GM18526 (cell line): Measurements from ENCODE around the gene NMRAL1.

Source experiments
- POLR2A ChIP-seq: IDR thresholded peaks from 3 replicates; pipeline ENCODE4 v1.6.1; 2011; ENCODE audit not compliant: insufficient read length; ENCODE audit errors: extremely low read depth

Gene NMRAL1

DNA sequence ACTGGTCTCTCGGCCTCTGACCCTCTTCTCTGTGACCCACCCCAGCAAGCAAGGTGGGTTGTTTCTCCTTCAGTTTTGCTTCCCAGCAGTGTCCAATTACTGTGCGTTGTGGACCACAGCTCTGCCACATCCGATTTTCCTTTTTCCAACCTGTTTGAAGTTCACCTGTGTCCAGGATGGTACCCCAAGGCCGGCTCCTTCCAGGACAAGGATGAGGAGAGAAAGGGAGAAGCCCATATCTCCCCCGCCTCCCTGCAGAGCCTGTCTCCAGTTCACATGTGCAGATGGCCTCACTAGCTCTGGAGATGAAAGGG lies 13.5 kb downstream of the NMRAL1 start:
- no peak for TF ChIP-seq POLR2A

DNA sequence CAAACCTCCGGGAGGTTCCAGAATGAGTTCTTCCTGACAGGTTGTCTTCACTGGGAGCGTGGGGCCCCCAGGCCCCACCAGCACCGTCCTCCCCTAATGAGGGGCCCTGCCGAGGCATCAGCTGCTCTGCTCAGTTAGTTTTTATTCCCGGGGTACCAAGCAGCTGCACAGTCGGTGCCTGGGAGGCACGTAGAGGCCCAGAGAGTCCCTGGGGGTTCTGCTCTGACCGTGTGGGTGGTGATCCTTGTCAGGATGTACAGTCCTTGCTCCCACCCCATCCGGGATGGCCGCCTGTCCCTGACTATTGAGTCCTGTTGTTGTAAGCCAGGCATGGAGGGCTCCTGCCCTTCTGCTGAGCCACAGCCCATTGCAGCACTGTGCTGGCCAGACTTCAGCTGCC lies 18.5 kb downstream of the NMRAL1 start:
- no peak for TF ChIP-seq POLR2A

DNA sequence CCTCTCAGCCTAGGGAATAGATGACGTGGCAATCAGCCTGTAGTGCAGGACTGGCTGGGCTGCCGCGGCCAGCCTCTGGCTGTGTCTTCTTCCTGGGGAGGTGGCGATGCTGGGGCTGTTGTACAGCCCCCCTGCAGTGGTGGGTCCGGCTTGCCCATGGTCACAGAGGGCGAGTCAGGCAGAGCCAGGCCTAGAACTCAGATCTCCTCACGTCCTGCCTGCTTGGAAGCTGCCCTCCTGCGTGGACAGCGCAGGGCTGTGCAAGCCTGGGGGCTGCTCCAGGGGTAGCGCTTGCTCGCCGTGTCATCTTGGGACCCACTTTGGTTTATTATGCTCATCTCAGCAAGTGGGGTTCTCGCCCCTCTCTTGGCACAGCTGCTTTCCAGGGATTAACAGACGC lies 19.3 kb downstream of the NMRAL1 start:
- no peak for TF ChIP-seq POLR2A

DNA sequence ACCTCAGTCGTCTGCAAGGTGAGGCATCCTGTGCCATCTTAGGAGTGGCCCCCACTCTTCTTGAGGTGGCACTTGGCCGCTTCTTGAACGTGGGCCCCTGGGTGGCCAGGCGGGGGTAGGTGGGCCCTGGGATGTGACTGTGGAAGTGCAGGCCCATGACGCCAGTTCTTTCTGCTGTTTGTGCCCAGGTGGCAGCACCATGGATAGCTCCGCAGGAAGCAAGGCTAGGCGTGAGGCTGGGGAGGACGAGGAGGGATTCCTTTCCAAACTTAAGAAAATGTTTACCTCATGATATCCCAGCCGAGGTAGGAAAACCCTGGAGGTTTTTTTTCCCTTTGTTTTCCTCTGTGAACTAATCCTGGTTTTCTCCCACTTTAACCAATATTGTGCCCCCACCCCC lies 19.8 kb downstream of the NMRAL1 start:
- TF ChIP-seq POLR2A: no peak

DNA sequence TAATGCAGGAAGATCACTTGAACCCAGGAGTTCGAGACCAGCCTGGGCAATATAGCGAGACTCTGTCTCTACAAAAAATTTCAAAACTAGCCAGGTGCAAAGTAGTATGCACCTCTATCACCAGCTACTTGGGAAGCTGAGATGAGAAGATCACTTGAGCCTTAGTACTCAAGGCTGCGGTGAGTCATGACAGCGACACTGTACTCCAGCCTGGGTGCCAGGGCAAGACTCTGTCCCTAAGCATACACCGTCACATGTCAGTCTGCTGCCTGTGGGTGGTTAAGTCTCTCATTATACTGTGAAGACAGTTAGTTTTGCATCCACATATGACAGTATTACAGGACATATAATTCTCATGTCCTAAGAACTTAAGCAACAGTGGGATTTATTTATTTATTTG lies 21.8 kb downstream of the NMRAL1 start:
- TF ChIP-seq POLR2A: no peak

DNA sequence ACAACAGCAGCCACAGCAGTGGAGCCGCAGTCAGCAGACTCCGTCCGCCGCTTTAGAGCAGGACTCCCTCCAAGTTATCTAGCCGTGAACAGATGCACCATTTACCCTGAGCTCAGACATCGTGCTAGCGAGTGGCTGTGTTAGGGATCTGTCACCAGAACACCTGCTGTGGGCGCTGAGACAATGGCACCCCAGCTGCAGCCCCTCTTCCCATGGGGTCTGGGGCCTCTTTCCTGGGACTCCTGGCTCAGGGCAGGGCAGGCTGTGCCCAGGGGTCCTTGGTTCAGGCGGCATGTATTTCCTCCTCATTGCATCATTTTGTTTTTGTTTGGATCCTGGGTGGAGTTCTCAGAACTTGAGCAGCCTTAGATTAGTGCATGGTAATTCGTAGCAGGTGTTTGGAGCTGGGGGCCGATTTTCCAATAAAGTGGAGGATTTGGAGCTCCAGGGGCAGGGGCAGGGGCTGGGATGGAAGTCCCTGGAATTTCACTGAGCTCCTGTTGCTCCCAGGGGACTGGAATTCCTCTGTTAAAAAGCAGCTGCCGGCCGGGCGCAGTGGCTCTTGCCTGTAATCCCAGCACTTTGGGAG lies 23.4 kb downstream of the NMRAL1 start:
- no peak for TF ChIP-seq POLR2A

DNA sequence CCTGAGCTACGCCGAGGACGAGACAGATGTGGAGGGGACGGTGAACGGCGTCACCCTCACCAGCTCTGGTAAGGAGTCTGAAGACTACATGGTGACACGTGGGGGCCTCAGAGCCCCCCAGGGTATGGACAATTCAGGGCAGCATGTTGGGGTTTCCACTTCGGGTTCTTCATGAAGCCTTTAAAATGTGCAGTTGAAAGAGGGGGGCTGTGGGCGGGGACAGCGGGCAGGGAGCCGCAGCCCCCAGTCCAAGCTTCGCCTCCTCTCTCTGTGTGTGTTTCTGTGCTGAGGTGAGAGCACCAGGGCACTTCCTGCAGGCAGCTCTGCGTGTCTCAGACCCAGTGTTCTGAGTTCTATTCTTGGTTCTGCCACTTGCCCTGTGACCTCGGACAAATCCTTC lies 24.0 kb downstream of the NMRAL1 start:
- no peak for TF ChIP-seq POLR2A

DNA sequence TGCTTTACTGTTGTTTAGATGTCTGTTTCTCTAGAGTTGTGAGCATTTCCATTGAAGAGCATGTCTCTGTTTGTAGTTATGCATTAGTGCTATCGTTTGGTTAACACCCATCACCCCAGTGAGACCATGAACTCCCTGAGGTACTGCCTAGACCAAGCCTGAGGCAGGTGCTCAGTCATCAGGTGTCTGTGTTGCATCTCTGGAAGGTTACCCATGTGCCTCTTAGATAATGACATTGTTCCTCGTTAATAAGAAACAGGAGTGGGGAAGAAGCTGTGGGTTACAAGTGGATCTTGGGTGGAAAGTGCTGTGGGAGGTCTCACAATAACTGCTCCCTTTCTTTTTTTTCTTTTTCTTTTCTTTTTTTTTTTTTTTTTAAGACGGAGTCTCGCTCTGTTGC lies 30.4 kb downstream of the NMRAL1 start:
- no peak for TF ChIP-seq POLR2A

DNA sequence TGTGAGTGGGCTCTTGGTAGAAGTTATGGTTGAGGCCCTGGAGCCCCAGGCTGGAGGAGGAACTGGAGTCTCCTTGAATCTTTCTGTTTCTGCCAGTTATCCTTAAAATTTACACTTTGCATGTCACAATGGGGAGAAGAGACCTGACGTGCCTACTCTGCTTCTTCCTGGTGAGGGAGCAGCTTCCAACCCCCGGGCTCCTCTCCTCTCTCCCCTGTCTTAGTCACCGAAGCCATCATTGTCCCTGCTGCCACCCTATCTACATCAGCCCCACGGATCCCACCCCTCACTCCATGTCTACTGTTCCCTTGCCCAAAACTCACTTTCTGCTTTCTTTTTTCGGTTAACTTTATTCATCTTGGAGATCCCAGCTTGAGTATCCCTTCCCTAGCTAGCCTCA lies 31.2 kb downstream of the NMRAL1 start:
- no peak for TF ChIP-seq POLR2A

DNA sequence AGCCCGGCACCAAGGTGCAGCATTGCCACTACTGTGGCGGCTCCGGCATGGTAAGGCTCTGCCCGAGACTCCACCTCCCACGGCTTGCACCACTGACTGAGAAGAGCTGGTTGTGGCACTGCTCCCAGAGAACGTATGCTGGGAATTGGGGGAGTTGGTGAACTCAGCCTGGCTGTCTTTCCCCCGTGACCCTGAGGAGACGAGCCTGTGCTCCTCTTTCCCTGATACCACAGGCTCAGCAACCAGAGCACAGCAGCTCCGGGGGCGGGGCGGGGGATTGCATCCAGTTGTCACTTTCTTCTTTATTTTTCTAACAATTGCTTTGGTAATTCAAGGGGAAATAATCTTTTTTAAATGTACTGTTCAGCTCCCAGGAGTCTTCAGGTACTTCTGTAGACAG lies 32.1 kb downstream of the NMRAL1 start:
- no peak for TF ChIP-seq POLR2A

DNA sequence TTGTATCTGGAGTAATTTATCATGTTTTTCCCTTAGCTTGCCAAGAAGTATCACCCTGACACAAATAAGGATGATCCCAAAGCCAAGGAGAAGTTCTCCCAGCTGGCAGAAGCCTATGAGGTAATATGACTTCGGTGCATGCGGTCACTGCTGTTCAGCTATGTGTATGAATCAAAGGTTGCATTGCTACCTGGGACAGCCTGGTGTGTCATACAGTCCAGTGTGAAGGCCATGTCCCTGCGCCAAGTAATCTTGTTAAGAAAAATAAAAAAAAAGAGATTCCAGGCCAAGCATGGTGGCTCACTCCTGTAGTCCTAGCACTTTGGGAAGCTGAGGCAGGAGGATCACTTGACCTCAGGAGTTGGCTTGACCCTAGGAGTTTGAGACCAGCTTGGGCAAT lies 37.1 kb downstream of the NMRAL1 start:
- no peak for TF ChIP-seq POLR2A

DNA sequence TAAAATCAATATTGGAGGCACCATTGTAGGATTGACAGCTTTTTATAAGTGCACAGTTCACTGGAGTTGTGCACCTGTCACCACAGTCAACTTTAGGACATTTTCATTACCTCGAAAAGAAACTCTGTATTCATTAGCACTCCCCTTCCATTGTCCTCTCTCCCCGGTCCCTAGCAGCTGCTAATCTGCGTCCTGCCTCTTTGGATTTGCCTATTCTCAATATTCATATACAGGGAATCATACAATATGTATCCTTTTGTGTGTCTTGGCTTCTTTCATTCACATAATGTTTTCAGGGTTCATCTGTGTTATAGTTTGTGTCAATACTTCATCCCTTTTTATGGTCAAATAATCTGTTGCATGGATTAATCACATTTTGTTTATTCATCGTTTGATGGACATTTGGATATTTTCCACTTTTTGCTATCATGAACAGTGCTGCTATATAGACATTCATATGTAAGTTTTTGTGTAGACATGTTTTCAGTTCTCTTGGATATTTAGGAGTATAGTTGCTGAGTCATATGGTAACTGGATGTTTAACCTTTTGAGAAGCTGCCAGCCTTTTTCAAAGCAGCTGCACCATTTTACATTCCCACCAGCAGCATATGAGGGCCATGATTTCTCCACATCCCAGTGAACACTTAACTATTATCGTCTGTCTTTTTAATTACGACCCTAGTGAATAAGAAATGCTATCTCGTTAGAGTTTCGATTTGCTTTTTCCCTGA lies 38.9 kb downstream of the NMRAL1 start:
- no peak for TF ChIP-seq POLR2A

DNA sequence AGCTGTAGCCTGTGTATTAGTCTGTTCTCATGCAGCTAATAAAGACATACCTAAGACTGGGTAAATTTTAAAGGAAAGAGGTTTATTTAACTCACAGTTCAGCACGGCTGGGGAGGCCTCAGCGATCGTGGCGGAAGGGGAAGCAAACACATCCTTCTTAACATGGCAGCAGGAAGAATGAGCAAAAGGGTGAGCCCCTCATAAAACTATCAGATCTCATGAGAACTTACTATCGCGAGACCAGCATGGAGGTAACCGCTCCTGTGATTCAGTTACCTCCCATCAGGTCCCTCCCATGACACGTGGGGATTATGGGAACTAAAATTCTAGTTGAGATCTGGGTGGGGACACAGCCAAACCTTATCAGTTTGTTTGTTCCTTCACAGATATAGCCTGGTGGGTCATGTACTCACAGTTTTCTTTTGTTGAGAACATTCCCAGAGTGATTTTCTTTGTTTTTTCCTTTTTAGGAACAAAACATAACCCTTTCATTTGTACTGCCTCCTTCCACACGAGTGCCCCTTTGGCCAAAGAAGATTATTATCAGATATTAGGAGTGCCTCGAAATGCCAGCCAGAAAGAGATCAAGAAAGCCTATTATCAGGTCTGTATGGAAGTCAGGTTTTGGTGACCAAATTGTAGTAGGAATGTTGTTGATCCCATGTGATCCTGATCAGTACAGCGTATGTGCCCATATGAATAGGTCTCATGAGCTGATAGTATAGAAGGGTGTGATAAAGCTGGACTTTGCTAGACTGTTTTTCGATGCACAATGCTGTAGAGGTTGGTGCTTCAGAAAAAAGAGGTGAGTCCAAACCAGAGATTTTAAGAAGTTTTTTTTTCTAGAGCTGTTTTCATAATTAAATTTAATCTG lies 40.3 kb downstream of the NMRAL1 start:
- no peak for TF ChIP-seq POLR2A

DNA sequence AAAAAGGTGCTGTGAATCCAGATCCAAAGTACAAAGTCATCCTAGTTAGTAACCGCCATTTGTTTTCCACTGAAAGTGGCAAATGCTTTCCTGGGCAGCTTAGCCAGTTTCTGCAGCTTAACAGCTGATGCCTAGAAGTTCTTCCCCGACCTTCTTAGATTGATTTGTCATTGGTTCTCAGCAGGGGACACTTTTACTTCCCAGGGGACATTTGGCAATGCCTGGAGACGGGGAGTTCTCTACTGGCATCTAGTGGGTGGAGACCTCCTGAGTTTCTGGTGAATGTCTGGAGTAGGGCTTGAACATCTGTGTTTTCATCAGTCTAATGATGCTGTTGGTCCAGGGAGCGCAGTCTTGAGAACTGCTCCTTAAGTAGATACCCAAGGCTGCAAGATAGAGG lies 41.2 kb downstream of the NMRAL1 start:
- no peak for TF ChIP-seq POLR2A

DNA sequence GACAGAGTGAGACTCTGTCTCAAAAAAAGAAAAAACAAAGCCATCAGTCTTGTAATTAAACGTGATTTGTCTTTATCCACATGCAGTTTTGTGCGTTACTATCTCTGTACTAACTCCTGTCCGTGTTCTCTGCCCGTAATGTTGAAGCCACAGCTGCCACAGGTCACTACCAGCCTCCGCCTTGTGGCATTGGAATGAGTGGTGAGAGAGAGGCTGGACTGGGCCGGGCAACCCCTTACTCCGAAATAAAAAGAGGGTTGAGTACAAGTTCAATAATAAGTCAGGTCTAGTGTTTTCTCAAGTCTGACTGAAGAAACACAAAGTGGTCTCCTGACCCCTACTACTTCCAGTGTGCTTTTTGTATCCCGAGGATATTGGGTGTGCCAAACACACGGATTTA lies 43.4 kb downstream of the NMRAL1 start:
- TF ChIP-seq POLR2A: no peak

DNA sequence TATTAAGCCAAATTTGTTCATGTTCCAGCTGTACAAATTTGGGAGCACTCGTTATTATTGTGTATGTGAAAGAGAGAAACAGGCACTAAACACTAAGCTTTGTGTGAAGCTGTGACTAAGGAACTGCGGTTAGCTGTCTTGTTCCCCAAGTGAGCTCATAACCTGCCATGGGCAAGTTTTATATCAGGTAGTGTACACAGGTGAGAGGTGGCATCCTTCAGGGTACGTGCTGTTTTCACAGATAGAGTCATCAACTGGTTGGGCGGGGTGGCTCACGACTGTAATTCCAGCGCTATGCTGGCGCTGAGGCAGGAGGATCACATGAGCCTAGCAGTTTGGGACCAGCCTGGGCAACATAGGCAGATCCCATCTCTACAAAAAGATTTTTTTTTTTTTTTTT lies 45.9 kb downstream of the NMRAL1 start:
- no peak for TF ChIP-seq POLR2A
